Nephron (organoid): ENCODE data around the gene APC.

Experiments used
- H3K27ac Mint-ChIP-seq, 3 experiments: 2 replicates each; pipeline ENCODE4 v1.8.0; 2020; ENCODE audit warnings: mixed read lengths in 3 of 3, mild to moderate bottlenecking in 2 of 3, moderate library complexity in 1 of 3
- H3K27me3 Mint-ChIP-seq: 2 replicates; pipeline ENCODE4 v1.8.0; 2021; ENCODE audit warnings: low read depth, mild to moderate bottlenecking, moderate library complexity, mixed read lengths
- H3K36me3 Mint-ChIP-seq: 2 replicates; pipeline ENCODE4 v1.8.0; 2020; ENCODE audit warnings: low read depth, mixed read lengths
- H3K4me1 Mint-ChIP-seq: 2 replicates; pipeline ENCODE4 v1.8.0; 2020; ENCODE audit warnings: mixed read lengths
- H3K4me3 Mint-ChIP-seq, 3 experiments: 2 replicates each; pipeline ENCODE4 v1.8.0; 2020; ENCODE audit warnings: mild to moderate bottlenecking in 3 of 3, mixed read lengths in 3 of 3, moderate library complexity in 2 of 3
- H3K9me3 Mint-ChIP-seq: 2 replicates; pipeline ENCODE4 v1.8.0; 2020; ENCODE audit warnings: mixed read lengths
- TF ChIP-seq, protein P1 (sequence below), 3 experiments: fragments of 200-600 bp; sonication (generic); IDR thresholded peaks; one replicate each; pipeline ENCODE4 v1.5.0; 2021; ENCODE audit warnings: antibody characterized with exemption in 3 of 3; ENCODE audit not compliant: unreplicated experiment in 3 of 3

The APC gene

GRCh38 chr5:112811023-112811422, 73.3 kb downstream of the APC start:
- Mint-ChIP-seq H3K27ac (no peak overlapping the region), H3K27me3 (no peaks in the 10 kb centered on the region), H3K4me1 (no peaks in the 10 kb centered on the region), H3K9me3 (no peaks in the 10 kb centered on the region), H3K4me3 (no peak overlapping the region), H3K36me3 (peaks cover 51% of the 10 kb centered on the region)
- TF ChIP-seq, protein P1, sequence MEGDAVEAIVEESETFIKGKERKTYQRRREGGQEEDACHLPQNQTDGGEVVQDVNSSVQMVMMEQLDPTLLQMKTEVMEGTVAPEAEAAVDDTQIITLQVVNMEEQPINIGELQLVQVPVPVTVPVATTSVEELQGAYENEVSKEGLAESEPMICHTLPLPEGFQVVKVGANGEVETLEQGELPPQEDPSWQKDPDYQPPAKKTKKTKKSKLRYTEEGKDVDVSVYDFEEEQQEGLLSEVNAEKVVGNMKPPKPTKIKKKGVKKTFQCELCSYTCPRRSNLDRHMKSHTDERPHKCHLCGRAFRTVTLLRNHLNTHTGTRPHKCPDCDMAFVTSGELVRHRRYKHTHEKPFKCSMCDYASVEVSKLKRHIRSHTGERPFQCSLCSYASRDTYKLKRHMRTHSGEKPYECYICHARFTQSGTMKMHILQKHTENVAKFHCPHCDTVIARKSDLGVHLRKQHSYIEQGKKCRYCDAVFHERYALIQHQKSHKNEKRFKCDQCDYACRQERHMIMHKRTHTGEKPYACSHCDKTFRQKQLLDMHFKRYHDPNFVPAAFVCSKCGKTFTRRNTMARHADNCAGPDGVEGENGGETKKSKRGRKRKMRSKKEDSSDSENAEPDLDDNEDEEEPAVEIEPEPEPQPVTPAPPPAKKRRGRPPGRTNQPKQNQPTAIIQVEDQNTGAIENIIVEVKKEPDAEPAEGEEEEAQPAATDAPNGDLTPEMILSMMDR (IDR thresholded peaks at IDR 0.05; ENCODE audit: unreplicated experiment in 3 of 3) = no peak

GRCh38 chr5:112812549-112812948, 74.9 kb downstream of the APC start:
- Mint-ChIP-seq H3K27ac (no peak overlapping the region), H3K9me3 (no peaks in the 10 kb centered on the region), H3K4me3 (no peak overlapping the region), H3K4me1 (no peaks in the 10 kb centered on the region), H3K36me3 (peaks cover 51% of the 10 kb centered on the region), H3K27me3 (no peaks in the 10 kb centered on the region)
- TF ChIP-seq, protein P1 (IDR thresholded peaks at IDR 0.05; ENCODE audit: unreplicated experiment in 3 of 3) = no peak

DNA sequence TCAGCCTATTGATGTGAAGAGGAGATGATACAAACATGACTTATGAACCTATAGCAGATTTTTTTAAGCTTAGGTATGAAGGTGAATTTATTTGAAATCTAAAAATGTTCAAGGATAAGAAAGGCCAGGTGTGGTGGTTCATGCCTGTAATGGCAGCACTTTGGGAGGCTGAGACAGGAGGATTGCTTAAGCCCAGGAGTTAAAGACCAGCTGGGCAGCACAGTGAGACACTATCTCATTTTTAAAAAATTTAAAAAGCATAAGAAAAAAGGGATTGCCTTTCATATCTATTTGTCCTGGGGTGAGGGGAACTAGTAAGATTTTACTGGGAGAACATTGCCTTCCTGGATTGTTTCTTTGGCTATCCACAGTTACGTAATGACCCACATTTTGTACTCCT, 82.6 kb downstream of the APC start:
- no peaks in the 10 kb centered on the region for H3K27me3 Mint-ChIP-seq
- no peaks in the 10 kb centered on the region for H3K4me1 Mint-ChIP-seq
- TF ChIP-seq, protein P1 (IDR thresholded peaks at IDR 0.05; ENCODE audit: unreplicated experiment in 3 of 3) = no peak
- H3K4me3 Mint-ChIP-seq = no peak overlapping the region
- no peak overlapping the region for H3K27ac Mint-ChIP-seq
- no peaks in the 10 kb centered on the region for H3K9me3 Mint-ChIP-seq
- H3K36me3 Mint-ChIP-seq = peaks cover 57% of the 10 kb centered on the region

DNA sequence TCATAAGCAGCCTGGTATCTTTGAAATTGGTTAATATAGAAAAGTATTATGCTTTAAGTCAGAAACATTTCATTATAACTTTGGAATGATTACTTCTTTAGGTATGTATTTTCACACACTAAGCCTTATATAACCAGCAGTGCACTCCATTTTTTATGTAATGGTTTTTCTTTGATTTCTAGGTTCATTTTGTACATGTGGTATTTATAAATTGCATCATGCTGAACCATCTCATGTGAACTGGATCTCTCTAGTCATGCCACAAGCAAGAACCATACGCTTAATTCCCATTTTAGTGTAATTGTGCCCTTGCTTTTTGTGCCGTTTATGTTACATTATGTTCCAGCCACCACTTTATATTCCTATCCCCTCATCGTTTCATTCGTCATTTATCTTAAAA, 84.8 kb downstream of the APC start:
- H3K27me3 Mint-ChIP-seq = no peaks in the 10 kb centered on the region
- no peak overlapping the region for H3K4me3 Mint-ChIP-seq
- no peak overlapping the region for H3K27ac Mint-ChIP-seq
- peaks cover 63% of the 10 kb centered on the region for H3K36me3 Mint-ChIP-seq
- no peaks in the 10 kb centered on the region for H3K4me1 Mint-ChIP-seq
- TF ChIP-seq, protein P1 (IDR thresholded peaks at IDR 0.05; ENCODE audit: unreplicated experiment in 3 of 3) = no peak
- no peaks in the 10 kb centered on the region for H3K9me3 Mint-ChIP-seq

- TF ChIP-seq, protein P1 (IDR thresholded peaks at IDR 0.05; ENCODE audit: unreplicated experiment in 3 of 3) = no peak
- Mint-ChIP-seq H3K4me1 (no peaks in the 10 kb centered on the region), H3K27ac (no peak overlapping the region), H3K27me3 (no peaks in the 10 kb centered on the region), H3K9me3 (no peaks in the 10 kb centered on the region), H3K4me3 (no peak overlapping the region), H3K36me3 (peaks cover 67% of the 10 kb centered on the region)
These were observed 85.5 kb downstream of the APC start for GRCh38 chr5:112823181-112823580.

DNA sequence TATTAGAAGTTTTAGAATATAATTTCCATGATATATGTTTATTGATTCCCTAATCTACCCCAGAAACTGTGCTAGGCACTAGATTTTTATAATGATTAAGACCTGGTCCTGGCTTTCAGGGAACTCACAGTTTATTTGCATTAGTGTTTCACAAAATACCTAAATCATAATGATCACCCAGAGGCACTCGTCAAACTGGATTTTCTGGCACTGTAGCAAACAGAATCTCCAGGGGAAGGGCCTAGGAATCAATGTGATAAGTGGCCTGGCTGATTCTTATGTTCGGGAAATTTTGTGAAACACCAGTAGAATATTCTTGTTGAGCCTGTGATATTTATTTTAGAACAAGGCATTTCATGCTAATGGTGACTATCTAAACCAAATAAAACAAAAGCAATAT, 86.0 kb downstream of the APC start:
- no peak overlapping the region for H3K27ac Mint-ChIP-seq
- no peaks in the 10 kb centered on the region for H3K27me3 Mint-ChIP-seq
- peaks cover 69% of the 10 kb centered on the region for H3K36me3 Mint-ChIP-seq
- no peak overlapping the region for H3K4me3 Mint-ChIP-seq
- H3K9me3 Mint-ChIP-seq = no peaks in the 10 kb centered on the region
- H3K4me1 Mint-ChIP-seq = no peaks in the 10 kb centered on the region
- TF ChIP-seq, protein P1 (IDR thresholded peaks at IDR 0.05; ENCODE audit: unreplicated experiment in 3 of 3) = no peak
